Right renal pelvis (tissue), 4 donors: ENCODE data around the gene DCPS. TPM values are rescaled to one million over a fixed set of nuclear protein-coding genes. Genes with fewer than 3 reads are reported as not detected.

Experiments used
- polyA plus RNA-seq, 4 donors: library from polyadenylated mRNA; unstranded; fragments of 120-200 nt; gene quantifications; one replicate each; pipeline ENCODE4 v1.2.1, GENCODE V29; 2013; ENCODE audit not compliant: insufficient read length in 4 of 4

The DCPS gene
- polyA plus RNA-seq, 4 donors: 14.8 to 17.7 (median 16.0) TPM

Other genes starting within 250 kb of the DCPS start
- 10 to 100 TPM; 25.3 to 27.7 (median 26.2) TPM for gene CDON, start 241.2 kb upstream of the DCPS start, polyA plus RNA-seq
- 10 to 100 TPM; 29.8 to 32.5 (median 30.9) TPM for gene RPUSD4, start 92.4 kb upstream of the DCPS start, polyA plus RNA-seq
- 10 to 100 TPM; 27.3 to 32.9 (median 30.9) TPM for gene FAM118B, start 92.3 kb upstream of the DCPS start, polyA plus RNA-seq
- gene SRPRA, start 35.2 kb upstream of the DCPS start, polyA plus RNA-seq: 10 to 100 TPM; 79.3 to 89.1 (median 82.9) TPM
- gene FOXRED1, start 34.9 kb upstream of the DCPS start, polyA plus RNA-seq: 10 to 100 TPM; 31.2 to 36.7 (median 34.1) TPM
- gene TIRAP, start 21.0 kb upstream of the DCPS start, polyA plus RNA-seq: 10 to 100 TPM; 10.5 to 13.3 (median 11.3) TPM
- gene ST3GAL4, start 51.6 kb downstream of the DCPS start, polyA plus RNA-seq: 10 to 100 TPM; 17.1 to 21.9 (median 19.6) TPM